Measurements from ENCODE around the gene SLC7A5.
A peak's percentile ranks its signal among the peaks of the same experiment; 100 is the strongest.
"Not testable (repeated sequence)": the region's sequence is repeated elsewhere in the genome, so short reads cannot be mapped to it uniquely, and the experiment has no call there.

Gene SLC7A5

DNA sequence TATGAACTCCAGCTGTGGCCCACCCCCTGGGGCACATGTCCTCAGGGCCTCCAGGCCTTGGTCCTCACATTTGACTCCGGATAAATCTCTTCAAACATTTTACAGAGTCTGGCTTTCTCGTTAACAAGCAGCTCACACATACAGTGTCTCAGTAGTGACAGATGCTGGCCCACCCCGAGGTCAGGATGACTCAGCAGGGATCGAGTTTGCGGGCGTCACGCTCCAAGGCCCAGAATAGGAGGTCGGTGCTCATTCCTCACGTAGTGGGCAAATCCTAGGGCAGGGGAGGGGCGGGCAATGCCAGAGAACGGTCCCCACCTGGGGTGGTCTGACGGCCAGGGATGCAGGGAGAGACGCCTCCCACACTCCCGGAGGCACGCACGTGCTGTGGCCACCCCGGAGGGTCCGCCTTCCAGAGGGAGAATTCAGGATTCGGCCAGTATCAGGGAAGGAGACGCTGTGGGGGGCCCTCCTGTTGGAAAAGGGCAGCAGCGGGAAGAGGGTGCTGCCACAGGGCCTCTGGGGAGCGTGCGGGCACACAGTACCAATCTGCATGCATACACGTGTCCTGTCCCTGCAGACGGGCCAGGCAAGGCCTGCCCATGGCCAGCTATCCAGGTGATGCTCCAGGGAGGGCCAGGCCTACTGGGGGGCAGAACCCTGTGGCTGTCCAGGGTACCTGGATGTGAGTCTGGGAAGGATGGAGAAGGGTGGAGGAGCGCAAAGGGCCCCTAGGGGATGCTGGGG, 8.6 kb downstream of the SLC7A5 start:
- DNase-seq (ENCODE audit: low read depth), result peak; percentile 64
- TF ChIP-seq, protein P1, sequence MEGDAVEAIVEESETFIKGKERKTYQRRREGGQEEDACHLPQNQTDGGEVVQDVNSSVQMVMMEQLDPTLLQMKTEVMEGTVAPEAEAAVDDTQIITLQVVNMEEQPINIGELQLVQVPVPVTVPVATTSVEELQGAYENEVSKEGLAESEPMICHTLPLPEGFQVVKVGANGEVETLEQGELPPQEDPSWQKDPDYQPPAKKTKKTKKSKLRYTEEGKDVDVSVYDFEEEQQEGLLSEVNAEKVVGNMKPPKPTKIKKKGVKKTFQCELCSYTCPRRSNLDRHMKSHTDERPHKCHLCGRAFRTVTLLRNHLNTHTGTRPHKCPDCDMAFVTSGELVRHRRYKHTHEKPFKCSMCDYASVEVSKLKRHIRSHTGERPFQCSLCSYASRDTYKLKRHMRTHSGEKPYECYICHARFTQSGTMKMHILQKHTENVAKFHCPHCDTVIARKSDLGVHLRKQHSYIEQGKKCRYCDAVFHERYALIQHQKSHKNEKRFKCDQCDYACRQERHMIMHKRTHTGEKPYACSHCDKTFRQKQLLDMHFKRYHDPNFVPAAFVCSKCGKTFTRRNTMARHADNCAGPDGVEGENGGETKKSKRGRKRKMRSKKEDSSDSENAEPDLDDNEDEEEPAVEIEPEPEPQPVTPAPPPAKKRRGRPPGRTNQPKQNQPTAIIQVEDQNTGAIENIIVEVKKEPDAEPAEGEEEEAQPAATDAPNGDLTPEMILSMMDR (conservative IDR thresholded peaks at IDR 0.05; ENCODE audit: low read length), result no peak
- H3K4me3 ChIP-seq (ENCODE audit: low read length), result peak overlapping the region; percentile 12; the same call in 1 of the 2 replicates

DNA sequence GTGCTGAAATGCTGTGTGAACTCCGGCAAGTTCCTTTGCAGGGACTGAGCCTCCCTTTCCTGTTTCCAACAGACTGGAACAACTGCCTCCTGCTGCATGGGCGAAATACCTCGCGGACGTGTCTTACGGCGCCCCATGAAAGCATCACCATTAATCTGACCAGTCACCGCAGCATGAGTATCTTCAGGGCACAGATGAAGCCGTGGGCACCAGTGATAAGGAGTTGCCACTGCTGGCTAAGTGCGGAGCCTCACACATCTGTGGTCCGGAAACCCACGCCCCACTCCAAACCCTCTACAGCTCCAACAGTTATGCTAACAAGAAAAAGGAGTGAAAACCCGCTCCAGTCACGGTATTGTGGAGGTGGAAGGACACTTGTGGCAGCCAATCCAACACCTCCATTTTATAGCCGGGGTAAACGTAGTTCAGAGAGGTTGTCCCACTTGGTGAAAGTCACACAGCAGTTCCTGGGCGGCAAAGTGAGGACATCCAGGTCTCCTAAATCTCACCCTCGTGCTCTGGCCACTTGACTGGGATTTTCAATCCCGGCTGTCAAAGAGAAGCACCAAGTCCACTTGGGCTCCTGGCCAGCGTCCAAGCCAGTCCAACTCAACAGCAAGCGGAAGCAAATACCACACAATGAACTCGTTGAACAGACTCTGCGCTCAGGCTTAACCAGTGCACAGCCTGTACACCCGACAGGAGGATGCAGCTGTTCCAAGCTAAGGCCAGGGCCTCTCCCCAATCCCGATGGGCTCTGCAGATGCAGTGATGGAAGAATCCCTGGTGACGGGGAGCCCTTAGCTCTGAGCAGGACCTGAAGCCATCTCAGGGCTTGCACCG, 10.9 kb downstream of the SLC7A5 start:
- H3K4me3 ChIP-seq (ENCODE audit: low read length); DNase-seq (ENCODE audit: low read depth): not testable (repeated sequence)

DNA sequence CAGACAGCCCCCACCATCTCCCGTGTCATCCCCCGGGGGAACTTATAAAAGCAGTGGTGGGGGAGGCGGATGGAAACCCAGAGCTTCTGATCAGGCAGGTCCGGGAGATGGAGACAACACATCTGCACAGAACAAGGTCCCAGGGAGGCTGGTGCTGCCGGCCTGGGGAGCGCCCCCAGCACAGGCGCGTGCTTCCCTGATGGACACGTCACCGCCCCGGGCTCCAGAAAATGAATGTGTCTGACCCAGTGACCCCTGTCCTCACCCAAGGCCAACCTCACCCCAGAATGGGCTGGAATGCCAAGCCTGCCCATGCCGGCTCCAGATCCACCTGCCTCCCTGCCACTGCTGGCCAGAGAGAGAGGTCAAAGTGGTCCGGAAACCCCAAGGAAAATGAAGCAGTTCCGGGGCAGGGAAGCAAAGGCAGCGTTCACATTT, 12.5 kb downstream of the SLC7A5 start:
- DNase-seq (ENCODE audit: low read depth), result no peak
- no peak overlapping the region for H3K4me3 ChIP-seq (ENCODE audit: low read length)

DNA sequence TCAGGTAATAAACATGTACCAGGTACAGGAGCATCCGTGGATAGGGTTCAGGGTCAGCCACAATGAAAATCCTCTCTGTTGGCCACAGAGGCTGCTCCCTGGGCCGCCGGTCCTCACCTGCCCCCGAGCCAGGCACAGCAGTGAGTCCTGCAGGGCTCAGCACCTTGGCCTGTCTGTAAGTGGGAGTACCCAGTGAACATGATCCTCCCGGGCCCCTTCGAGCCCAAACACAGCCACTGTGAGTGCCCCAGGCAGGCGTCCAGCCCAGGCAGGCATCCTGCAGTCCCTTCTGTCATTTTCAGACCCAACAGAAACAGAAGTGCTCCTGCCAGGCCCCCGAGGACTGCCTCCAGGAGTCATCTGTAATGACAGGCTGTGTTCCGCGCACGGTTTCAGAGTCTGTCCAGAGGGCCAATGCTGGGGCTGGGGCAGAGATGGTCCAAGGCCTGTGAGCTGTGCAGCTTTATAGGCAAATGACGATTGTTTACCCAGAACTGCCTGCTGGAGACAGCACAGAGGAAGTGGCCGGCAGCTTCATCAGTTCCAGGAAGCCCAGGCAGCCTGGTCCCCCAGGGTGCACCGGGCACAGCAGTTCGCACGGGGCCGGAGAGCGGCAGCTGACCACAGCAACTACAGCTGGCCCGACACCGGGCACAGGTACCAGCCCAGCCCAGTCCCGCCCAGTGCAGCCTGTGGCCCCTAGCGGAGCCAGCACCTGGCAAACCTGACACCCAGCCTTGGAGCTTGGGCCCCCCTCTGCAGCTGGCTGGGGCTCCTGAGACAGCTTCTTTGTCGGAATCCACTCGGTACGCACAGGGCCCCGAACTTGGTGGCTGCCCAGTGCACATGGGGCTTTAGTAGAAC, 13.2 kb downstream of the SLC7A5 start:
- H3K4me3 ChIP-seq (ENCODE audit: low read length), result no peak overlapping the region
- TF ChIP-seq, protein P1 (conservative IDR thresholded peaks at IDR 0.05; ENCODE audit: low read length), result no peak
- DNase-seq (ENCODE audit: low read depth), result no peak

More for the DNA sequence above, 12.5 kb downstream of the SLC7A5 start:
- TF ChIP-seq, protein P1 (conservative IDR thresholded peaks at IDR 0.05; ENCODE audit: low read length), result no peak

DNA sequence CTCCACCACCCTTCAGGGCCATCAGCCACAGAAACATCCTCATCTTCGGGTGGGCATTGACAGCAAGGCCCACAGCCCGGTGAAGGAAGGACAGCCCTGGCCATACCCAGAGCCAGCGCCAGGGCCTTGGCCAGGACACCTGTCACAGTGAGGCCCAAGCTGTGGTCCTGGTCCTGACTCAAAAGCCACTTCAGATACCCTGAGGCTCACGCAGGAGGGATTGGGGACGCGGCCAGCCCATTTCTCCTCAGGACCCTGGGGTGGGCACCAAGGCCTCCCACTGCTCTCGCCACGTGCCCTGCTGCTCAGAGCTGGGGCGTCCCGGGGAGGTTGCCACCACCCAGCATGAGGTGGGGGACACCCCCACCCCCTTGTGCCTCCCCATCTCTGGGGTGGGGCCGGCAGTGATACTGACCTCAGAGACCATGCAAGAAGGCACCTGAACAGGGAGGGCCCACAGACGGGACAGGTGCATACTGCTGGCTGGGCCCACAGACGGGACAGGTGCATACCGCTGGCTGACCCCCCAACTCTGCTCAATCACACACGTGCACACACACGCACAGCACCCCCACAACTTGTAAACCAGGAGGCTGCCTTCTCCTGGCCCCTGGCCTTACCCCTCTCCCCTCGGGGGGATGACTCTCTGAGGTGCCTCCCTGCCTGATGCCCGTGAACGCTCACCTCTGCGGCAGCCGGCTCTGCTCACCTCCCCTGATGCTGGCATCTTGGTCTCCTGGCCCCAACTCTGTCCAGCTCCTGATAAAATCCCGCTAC, 14.2 kb downstream of the SLC7A5 start:
- H3K4me3 ChIP-seq (ENCODE audit: low read length), result no peak overlapping the region
- TF ChIP-seq, protein P1 (conservative IDR thresholded peaks at IDR 0.05; ENCODE audit: low read length), result no peak
- no peak for DNase-seq (ENCODE audit: low read depth)

DNA sequence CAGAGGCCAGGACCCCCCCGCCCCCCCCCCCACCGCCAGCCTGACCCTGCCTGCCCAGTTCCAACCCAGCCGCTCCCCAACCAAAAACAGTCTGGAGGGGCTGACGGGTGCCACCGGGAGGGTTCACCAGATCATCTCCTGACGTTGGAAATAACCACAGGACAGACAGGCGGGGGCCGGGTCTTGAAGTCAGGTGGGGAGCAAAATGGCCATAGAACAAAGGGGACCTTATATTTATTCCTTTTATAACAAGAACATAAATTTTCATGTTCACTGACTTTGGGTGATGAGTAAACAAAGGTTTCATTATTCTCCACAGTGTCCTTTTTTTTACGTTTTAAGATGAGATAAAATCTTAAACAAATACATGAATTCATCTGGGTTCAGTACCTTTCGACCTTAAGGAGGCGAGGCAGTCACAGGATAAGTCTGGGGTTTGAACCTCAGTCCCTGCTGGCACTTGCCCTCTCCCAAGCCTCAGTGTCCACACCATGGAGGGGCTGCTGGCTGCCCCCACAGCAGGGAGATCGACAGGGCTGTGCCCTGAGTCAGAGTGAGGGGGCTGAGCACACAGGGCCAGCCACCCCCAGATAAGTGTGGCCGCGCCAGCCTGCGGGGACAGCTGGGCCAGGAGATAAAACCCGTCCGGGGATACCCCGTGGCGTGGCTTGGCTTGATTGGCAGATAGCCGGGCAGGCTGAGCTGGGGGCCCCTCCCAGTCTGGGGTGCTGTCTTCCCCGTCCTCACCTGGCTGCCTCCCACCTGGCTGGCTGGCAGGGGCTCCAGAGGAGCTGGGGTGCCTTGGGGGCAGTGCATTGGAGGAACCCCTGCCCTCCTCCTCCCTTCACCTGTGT, 15.0 kb downstream of the SLC7A5 start:
- no peak overlapping the region for H3K4me3 ChIP-seq (ENCODE audit: low read length)
- no peak for DNase-seq (ENCODE audit: low read depth)
- TF ChIP-seq, protein P1 (conservative IDR thresholded peaks at IDR 0.05; ENCODE audit: low read length), result no peak
